ES-I3 (cell line): ENCODE measurements around the gene PLPPR1.

Experiments
- H3K36me3 ChIP-seq: 2 replicates; pipeline ENCODE4 v1.6.1; 2013; ENCODE audit warnings: mild to moderate bottlenecking, low read length, control low read depth, moderate library complexity; ENCODE audit not compliant: insufficient read depth
- H3K4me1 ChIP-seq: 2 replicates; pipeline ENCODE4 v1.6.1; 2013; ENCODE audit warnings: mild to moderate bottlenecking, control low read depth, low read length; ENCODE audit not compliant: insufficient read depth
- H3K9ac ChIP-seq: 2 replicates; pipeline ENCODE4 v1.6.1; 2013; ENCODE audit warnings: low read depth, mild to moderate bottlenecking, low read length, moderate library complexity
- H3K9me3 ChIP-seq: 2 replicates; pipeline ENCODE4 v1.6.1; 2013; ENCODE audit warnings: mild to moderate bottlenecking, low read length, moderate library complexity; ENCODE audit not compliant: control insufficient read depth, insufficient read depth

Gene PLPPR1

GRCh38 chr9:101226161-101226560 is 197.6 kb downstream of the PLPPR1 start:
- no peaks in the 10 kb centered on the region for H3K36me3 ChIP-seq
- no peaks in the 10 kb centered on the region for H3K9me3 ChIP-seq
- H3K4me1 ChIP-seq, result no peaks in the 10 kb centered on the region; the same call in 1 of the 2 replicates
- no peak overlapping the region for H3K9ac ChIP-seq

- no peak overlapping the region for H3K9ac ChIP-seq
- no peaks in the 10 kb centered on the region; the same call in 1 of the 2 replicates for H3K4me1 ChIP-seq
- H3K9me3 ChIP-seq, result no peaks in the 10 kb centered on the region
- no peaks in the 10 kb centered on the region for H3K36me3 ChIP-seq
Observed at GRCh38 chr9:101226803-101227202, 198.3 kb downstream of the PLPPR1 start.

- Histone ChIP-seq H3K36me3 (no peaks in the 10 kb centered on the region), H3K4me1 (no peaks in the 10 kb centered on the region; the same call in 1 of the 2 replicates), H3K9ac (no peak overlapping the region), H3K9me3 (no peaks in the 10 kb centered on the region)
Observed at GRCh38 chr9:101229606-101230005, 201.1 kb downstream of the PLPPR1 start.

DNA sequence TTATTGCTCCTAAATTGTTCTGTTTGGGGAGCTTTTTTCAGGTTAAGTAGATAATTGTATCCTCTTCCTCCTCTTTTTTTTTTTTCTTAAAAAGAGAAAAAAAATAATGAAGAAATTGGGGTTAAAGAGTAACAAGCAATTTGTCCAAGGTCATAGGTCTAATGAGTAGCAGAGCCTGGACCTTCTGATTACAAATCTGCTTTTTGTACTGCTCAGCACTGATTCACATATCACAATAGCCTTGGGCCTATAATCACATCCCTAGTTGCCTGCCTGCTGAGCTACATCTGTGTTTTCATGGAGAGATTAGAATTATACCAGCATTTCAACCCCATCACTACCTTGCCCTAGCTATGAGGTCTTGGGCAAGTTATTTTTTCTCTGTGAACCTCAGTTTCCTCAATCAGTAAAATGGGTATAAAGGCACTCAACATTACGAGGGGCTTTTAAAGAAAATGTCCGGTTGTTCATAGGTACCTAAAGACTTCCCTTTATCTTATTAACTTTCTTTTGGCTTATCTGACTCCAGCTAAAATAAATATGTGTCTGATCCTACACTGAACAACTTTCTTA is 204.0 kb downstream of the PLPPR1 start:
- Histone ChIP-seq H3K4me1 (peaks cover 6% of the 10 kb centered on the region; the same call in 1 of the 2 replicates), H3K9ac (no peak overlapping the region), H3K36me3 (no peaks in the 10 kb centered on the region), H3K9me3 (no peaks in the 10 kb centered on the region)

GRCh38 chr9:101235105-101235866 is 206.8 kb downstream of the PLPPR1 start:
- H3K36me3 ChIP-seq, result no peaks in the 10 kb centered on the region
- H3K9me3 ChIP-seq, result no peaks in the 10 kb centered on the region
- H3K4me1 ChIP-seq, result peaks cover 6% of the 10 kb centered on the region; the same call in 1 of the 2 replicates
- no peak overlapping the region for H3K9ac ChIP-seq

- Histone ChIP-seq H3K4me1 (no peaks in the 10 kb centered on the region), H3K36me3 (no peaks in the 10 kb centered on the region), H3K9ac (no peak overlapping the region), H3K9me3 (no peaks in the 10 kb centered on the region)
Observed at GRCh38 chr9:101242651-101243050, 214.1 kb downstream of the PLPPR1 start.

DNA sequence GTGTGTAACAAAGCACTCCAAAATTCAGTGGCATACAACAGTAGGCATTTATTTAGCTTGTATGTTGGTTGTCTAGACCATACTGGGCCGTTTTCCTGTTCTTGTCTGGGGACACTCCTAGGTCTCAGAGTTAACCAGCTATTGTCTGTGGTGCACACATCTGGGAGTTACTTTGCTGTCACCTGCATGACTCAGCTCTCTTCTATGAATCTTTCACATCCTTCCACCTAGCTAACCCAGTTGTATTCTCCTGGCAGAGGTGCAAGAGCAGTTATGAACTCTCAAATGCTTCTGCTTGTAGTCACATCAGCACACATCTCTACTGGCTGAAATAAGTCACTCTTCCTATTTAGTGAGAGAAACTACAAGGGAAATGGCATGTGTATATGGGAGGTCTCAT is 218.2 kb downstream of the PLPPR1 start:
- H3K4me1 ChIP-seq, result no peaks in the 10 kb centered on the region
- no peaks in the 10 kb centered on the region for H3K9me3 ChIP-seq
- H3K9ac ChIP-seq, result no peak overlapping the region
- no peaks in the 10 kb centered on the region for H3K36me3 ChIP-seq

DNA sequence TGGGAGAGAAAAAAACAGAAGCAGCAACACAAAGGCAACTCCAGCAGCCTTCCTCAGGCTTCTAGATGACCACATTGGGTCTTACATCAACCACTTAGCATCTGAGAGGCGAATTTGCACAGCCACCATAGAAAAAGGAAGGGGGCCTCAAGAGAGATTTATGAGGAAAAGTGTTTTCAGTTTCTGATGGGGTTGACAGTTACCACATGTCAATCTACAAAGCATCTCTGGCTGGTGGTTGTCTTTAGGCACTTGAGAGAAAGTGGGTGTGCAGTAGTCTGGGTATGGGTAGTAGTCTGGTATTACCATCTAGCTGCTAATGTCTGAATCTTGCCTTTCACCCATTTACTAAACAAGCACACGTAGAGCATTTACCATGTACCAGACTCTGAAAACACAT is 218.8 kb downstream of the PLPPR1 start:
- H3K4me1 ChIP-seq, result no peaks in the 10 kb centered on the region
- H3K36me3 ChIP-seq, result no peaks in the 10 kb centered on the region
- no peaks in the 10 kb centered on the region for H3K9me3 ChIP-seq
- no peak overlapping the region for H3K9ac ChIP-seq

DNA sequence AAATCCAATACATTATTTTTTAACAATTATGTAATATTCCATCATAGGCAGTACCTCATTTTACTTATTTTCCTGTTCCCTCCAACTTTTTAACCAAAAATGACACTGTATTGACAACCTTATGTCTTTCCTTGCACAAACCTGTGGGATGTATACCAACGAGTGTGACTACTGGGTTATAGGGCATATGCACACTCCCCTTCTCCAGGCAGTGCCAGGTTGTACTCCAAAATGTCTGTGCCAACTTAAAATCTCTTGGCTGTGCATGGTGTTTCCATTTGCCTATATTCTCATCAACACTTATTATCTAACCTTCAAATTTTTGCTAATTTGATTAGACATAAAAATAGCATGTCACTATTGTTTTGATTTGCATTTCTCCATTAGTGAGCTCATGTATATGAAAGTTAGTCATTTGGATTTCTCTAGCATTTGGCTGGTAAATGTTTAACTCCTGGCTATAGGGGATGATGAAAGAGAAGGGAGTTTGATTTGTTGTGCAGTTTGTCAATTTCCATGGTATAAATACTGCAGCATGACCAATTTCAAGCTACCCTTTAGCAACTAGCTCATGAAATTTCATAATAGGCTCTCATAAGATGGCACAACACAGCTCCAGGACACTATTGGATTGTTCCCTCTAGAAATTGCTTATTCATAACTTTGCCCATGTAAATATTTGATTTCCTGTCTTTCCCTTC is 226.4 kb downstream of the PLPPR1 start:
- Histone ChIP-seq H3K9ac (no peak overlapping the region), H3K4me1 (peaks cover 5% of the 10 kb centered on the region; the same call in 1 of the 2 replicates), H3K9me3 (no peaks in the 10 kb centered on the region), H3K36me3 (no peaks in the 10 kb centered on the region)

DNA sequence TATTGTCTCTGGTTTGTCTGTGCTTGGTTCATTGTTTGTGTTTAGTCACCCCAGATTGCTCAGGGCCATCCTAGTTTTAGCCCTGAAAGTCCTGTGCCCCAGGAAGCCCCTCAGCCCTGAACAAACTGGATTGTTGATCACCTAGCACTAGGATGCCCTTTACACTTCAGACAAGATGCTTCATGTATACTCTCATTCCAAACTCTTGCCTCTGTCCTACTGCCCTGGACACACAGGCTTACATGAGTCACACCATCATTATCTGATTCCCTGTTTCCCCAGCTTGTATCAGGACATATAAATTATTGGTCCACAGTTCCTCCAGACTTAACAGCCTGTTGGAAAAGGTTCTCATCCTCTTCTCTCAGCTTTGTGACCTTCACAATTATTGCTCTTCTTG is 236.2 kb downstream of the PLPPR1 start:
- Histone ChIP-seq H3K9me3 (no peaks in the 10 kb centered on the region), H3K4me1 (0 out of 2 replicates have a peak, but pooled peaks cover 5% of the 10 kb centered on the region), H3K9ac (no peak overlapping the region), H3K36me3 (no peaks in the 10 kb centered on the region)

- Histone ChIP-seq H3K9me3 (no peaks in the 10 kb centered on the region), H3K36me3 (no peaks in the 10 kb centered on the region), H3K4me1 (0 out of 2 replicates have a peak, but pooled peaks cover 8% of the 10 kb centered on the region), H3K9ac (no peak overlapping the region)
Observed at GRCh38 chr9:101265261-101265660, 236.7 kb downstream of the PLPPR1 start.

DNA sequence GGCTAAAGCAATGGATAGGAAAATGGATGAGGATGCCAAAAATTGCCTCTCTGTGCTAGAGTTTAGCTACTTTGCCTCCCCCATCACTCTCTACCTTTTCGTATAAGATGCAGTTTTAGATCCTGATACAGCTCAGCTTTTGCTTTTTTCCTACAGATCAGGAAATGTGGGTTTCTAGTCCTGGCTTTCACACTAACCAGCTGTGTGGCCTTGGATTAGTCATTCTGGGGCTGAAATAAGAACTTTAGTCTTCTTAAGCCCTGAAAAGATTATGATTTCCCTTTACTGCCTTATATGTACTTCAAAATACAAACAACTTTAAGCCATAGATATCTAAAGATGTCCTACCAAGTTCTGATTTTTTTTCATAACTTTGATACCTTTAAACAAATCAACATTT is 239.9 kb downstream of the PLPPR1 start:
- 0 out of 2 replicates have a peak, but pooled peaks cover 8% of the 10 kb centered on the region for H3K4me1 ChIP-seq
- no peak overlapping the region for H3K9ac ChIP-seq
- no peaks in the 10 kb centered on the region for H3K9me3 ChIP-seq
- no peaks in the 10 kb centered on the region for H3K36me3 ChIP-seq

DNA sequence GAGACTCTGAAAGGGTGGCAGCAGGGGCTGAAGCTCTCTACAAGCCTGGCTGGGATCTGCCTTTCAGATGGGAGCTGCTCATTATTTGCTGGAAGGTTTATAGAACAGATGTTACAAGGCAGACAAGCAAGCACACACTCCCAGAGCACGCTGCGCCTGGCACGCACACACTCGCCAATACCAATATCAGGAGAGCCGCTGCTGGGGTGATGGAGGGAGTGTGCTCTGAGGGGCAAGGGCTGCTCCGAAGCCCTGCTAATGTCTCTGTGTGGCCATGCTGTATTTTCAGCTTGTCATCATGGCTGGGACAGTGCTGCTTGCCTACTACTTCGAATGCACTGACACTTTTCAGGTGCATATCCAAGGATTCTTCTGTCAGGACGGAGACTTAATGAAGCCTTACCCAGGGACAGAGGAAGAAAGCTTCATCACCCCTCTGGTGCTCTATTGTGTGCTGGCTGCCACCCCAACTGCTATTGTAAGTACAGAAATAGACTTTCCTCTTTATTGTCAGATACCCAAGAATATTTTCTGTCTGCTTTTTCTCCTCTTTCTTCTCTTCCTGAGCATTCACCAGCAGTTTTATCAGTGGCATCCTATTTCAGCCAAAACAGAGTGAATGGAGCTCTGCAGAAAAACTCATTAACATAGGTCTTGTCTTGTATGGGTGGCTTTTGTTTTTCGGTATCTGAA is 241.2 kb downstream of the PLPPR1 start:
- H3K9ac ChIP-seq, result no peak overlapping the region
- 0 out of 2 replicates have a peak, but pooled peaks cover 8% of the 10 kb centered on the region for H3K4me1 ChIP-seq
- no peaks in the 10 kb centered on the region for H3K9me3 ChIP-seq
- no peaks in the 10 kb centered on the region for H3K36me3 ChIP-seq

DNA sequence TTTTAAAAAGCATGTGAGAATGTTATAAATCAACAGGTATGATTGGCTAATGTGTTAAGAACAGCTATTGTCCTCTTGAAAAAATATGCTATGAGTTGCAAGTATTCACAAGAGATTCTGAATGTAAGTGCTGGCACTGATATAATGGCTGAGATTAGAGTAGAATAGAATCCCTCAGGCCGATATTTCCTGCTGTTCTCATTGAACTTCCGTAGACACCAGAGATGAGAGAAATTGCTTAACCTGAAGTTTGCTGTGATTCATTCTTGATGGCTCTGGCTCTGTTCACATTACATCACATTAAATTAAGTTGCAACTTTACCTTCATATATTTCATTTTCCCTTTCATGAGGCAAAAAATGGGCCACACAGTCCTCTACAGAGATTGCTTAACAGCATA is 241.8 kb downstream of the PLPPR1 start:
- Histone ChIP-seq H3K4me1 (0 out of 2 replicates have a peak, but pooled peaks cover 8% of the 10 kb centered on the region), H3K9ac (no peak overlapping the region), H3K9me3 (no peaks in the 10 kb centered on the region), H3K36me3 (no peaks in the 10 kb centered on the region)
